ENCODE results near the gene PRAMEF12. TPM values are rescaled to one million over a fixed set of nuclear protein-coding genes. Genes with fewer than 3 reads are reported as not detected.
"Not testable (repeated sequence)": the region's sequence is repeated elsewhere in the genome, so short reads cannot be mapped to it uniquely, and the experiment has no call there.

Gene PRAMEF12
- total RNA-seq, 2 donors from 2014 or later, result not detected

GRCh38 chr1:12776801-12777557 is 3.4 kb downstream of the PRAMEF12 start:
- no peak overlapping the region for H3K4me3 Mint-ChIP-seq
- H3K4me1 Mint-ChIP-seq, result no peaks in the 10 kb centered on the region
- H3K27ac Mint-ChIP-seq, result no peak overlapping the region
- DNase-seq (no peak), ATAC-seq (no peak)
- no peaks in the 10 kb centered on the region for H3K9me3 ChIP-seq (ENCODE audit: control insufficient read depth, low read length, poor library complexity, severe bottlenecking)
- no peaks in the 10 kb centered on the region for H3K36me3 Mint-ChIP-seq (ENCODE audit: low read depth)
- H3K27me3 Mint-ChIP-seq, result peaks cover 62% of the 10 kb centered on the region

- no peaks in the 10 kb centered on the region for H3K9me3 ChIP-seq (ENCODE audit: control insufficient read depth, low read length, poor library complexity, severe bottlenecking)
- Mint-ChIP-seq H3K27me3 (peaks cover 54% of the 10 kb centered on the region), H3K27ac (no peak overlapping the region), H3K4me3 (no peak overlapping the region), H3K36me3 (ENCODE audit: low read depth) (no peaks in the 10 kb centered on the region), H3K4me1 (no peaks in the 10 kb centered on the region)
- DNase-seq (no peak), ATAC-seq (no peak)
Observed at GRCh38 chr1:12778061-12778460, 4.5 kb downstream of the PRAMEF12 start.

- ATAC-seq (no peak), DNase-seq (no peak)
- H3K9me3 ChIP-seq (ENCODE audit: control insufficient read depth, low read length, poor library complexity, severe bottlenecking), result no peaks in the 10 kb centered on the region
- Mint-ChIP-seq H3K27ac (no peak overlapping the region), H3K4me1 (no peaks in the 10 kb centered on the region), H3K36me3 (ENCODE audit: low read depth) (no peaks in the 10 kb centered on the region), H3K27me3 (peaks cover 50% of the 10 kb centered on the region), H3K4me3 (no peak overlapping the region)
Observed at GRCh38 chr1:12778907-12779306, 5.4 kb downstream of the PRAMEF12 start.

- H3K9me3 ChIP-seq (ENCODE audit: control insufficient read depth, low read length, poor library complexity, severe bottlenecking); H3K27ac Mint-ChIP-seq; ATAC-seq; DNase-seq; H3K4me1 Mint-ChIP-seq; H3K4me3 Mint-ChIP-seq; H3K36me3 Mint-ChIP-seq (ENCODE audit: low read depth): not testable (repeated sequence)
- peaks cover 30% of the 10 kb centered on the region for H3K27me3 Mint-ChIP-seq
Observed at GRCh38 chr1:12781488-12781887, 8.0 kb downstream of the PRAMEF12 start.

- not testable (repeated sequence) for H3K27ac Mint-ChIP-seq; H3K9me3 ChIP-seq (ENCODE audit: control insufficient read depth, low read length, poor library complexity, severe bottlenecking)
Observed at GRCh38 chr1:12783783-12784182, 10.2 kb downstream of the PRAMEF12 start.

GRCh38 chr1:12784729-12785128 is 11.2 kb downstream of the PRAMEF12 start:
- H3K4me3 Mint-ChIP-seq; H3K27me3 Mint-ChIP-seq; H3K27ac Mint-ChIP-seq; H3K36me3 Mint-ChIP-seq (ENCODE audit: low read depth); ATAC-seq; H3K4me1 Mint-ChIP-seq; DNase-seq; H3K9me3 ChIP-seq (ENCODE audit: control insufficient read depth, low read length, poor library complexity, severe bottlenecking): not testable (repeated sequence)

More at GRCh38 chr1:12783783-12784182, 10.2 kb downstream of the PRAMEF12 start:
- H3K36me3 Mint-ChIP-seq (ENCODE audit: low read depth); DNase-seq; H3K4me3 Mint-ChIP-seq; H3K4me1 Mint-ChIP-seq; ATAC-seq: not testable (repeated sequence)
- H3K27me3 Mint-ChIP-seq, result peaks cover 11% of the 10 kb centered on the region

GRCh38 chr1:12791097-12791496 is 17.6 kb downstream of the PRAMEF12 start, which contains the start of gene PRAMEF1:
Gene PRAMEF1, plus strand, starts transcription at chr1:12791397. Its CDS starts 1,831 bp downstream, at chr1:12793228.
- not testable (repeated sequence) for H3K4me3 Mint-ChIP-seq; H3K4me1 Mint-ChIP-seq; DNase-seq; H3K27ac Mint-ChIP-seq; H3K9me3 ChIP-seq (ENCODE audit: control insufficient read depth, low read length, poor library complexity, severe bottlenecking); ATAC-seq; H3K36me3 Mint-ChIP-seq (ENCODE audit: low read depth)
- peaks cover 13% of the 10 kb centered on the region for H3K27me3 Mint-ChIP-seq

GRCh38 chr1:12798911-12799310 is 25.4 kb downstream of the PRAMEF12 start:
- H3K27me3 Mint-ChIP-seq, result peaks cover 23% of the 10 kb centered on the region
- ATAC-seq (no peak), DNase-seq (no peak)
- H3K4me3 Mint-ChIP-seq, result no peak overlapping the region
- H3K27ac Mint-ChIP-seq, result no peak overlapping the region
- H3K4me1 Mint-ChIP-seq, result no peaks in the 10 kb centered on the region
- no peaks in the 10 kb centered on the region for H3K9me3 ChIP-seq (ENCODE audit: control insufficient read depth, low read length, poor library complexity, severe bottlenecking)
- H3K36me3 Mint-ChIP-seq (ENCODE audit: low read depth), result no peaks in the 10 kb centered on the region

GRCh38 chr1:12799730-12800129 is 26.2 kb downstream of the PRAMEF12 start:
- Mint-ChIP-seq H3K4me3 (no peak overlapping the region), H3K27ac (no peak overlapping the region), H3K36me3 (ENCODE audit: low read depth) (peaks cover under 1% of the 10 kb centered on the region), H3K27me3 (peaks cover 18% of the 10 kb centered on the region), H3K4me1 (no peaks in the 10 kb centered on the region)
- ATAC-seq (no peak), DNase-seq (no peak)
- H3K9me3 ChIP-seq (ENCODE audit: control insufficient read depth, low read length, poor library complexity, severe bottlenecking), result no peaks in the 10 kb centered on the region

- H3K9me3 ChIP-seq (ENCODE audit: control insufficient read depth, low read length, poor library complexity, severe bottlenecking), result peaks cover 2% of the 10 kb centered on the region
- Mint-ChIP-seq H3K27me3 (peaks cover 19% of the 10 kb centered on the region), H3K36me3 (ENCODE audit: low read depth) (no peaks in the 10 kb centered on the region), H3K27ac (no peak overlapping the region), H3K4me1 (no peaks in the 10 kb centered on the region), H3K4me3 (no peak overlapping the region)
- no peak for ATAC-seq
- DNase-seq, result no peak
Observed at GRCh38 chr1:12809933-12810332, 36.4 kb downstream of the PRAMEF12 start.

GRCh38 chr1:12810691-12811408 is 37.3 kb downstream of the PRAMEF12 start:
- no peak for DNase-seq
- Mint-ChIP-seq H3K27ac (no peak overlapping the region), H3K4me3 (no peak overlapping the region), H3K36me3 (ENCODE audit: low read depth) (no peaks in the 10 kb centered on the region), H3K4me1 (no peaks in the 10 kb centered on the region), H3K27me3 (peaks cover 19% of the 10 kb centered on the region)
- peaks cover 2% of the 10 kb centered on the region for H3K9me3 ChIP-seq (ENCODE audit: control insufficient read depth, low read length, poor library complexity, severe bottlenecking)
- no peak for ATAC-seq

- no peak overlapping the region for H3K27ac Mint-ChIP-seq
Observed at GRCh38 chr1:12811409-12811784, 37.9 kb downstream of the PRAMEF12 start.

GRCh38 chr1:12819061-12819460 is 45.5 kb downstream of the PRAMEF12 start:
- H3K4me1 Mint-ChIP-seq; H3K27ac Mint-ChIP-seq; DNase-seq; H3K36me3 Mint-ChIP-seq (ENCODE audit: low read depth); H3K4me3 Mint-ChIP-seq; ATAC-seq; H3K9me3 ChIP-seq (ENCODE audit: control insufficient read depth, low read length, poor library complexity, severe bottlenecking): not testable (repeated sequence)
- H3K27me3 Mint-ChIP-seq, result peaks cover 35% of the 10 kb centered on the region

More at GRCh38 chr1:12811409-12811784, 37.9 kb downstream of the PRAMEF12 start:
- H3K4me1 Mint-ChIP-seq, result no peaks in the 10 kb centered on the region
- no peak overlapping the region for H3K4me3 Mint-ChIP-seq
- H3K36me3 Mint-ChIP-seq (ENCODE audit: low read depth), result no peaks in the 10 kb centered on the region
- H3K9me3 ChIP-seq (ENCODE audit: control insufficient read depth, low read length, poor library complexity, severe bottlenecking), result peaks cover 2% of the 10 kb centered on the region
- ATAC-seq (no peak), DNase-seq (no peak)
- H3K27me3 Mint-ChIP-seq, result peaks cover 19% of the 10 kb centered on the region
